B cell (primary cell): ENCODE measurements around the gene ACSBG1.

Source experiments
- CTCF ChIP-seq: fragments of 200-600 bp; IDR thresholded peaks from one replicate; pipeline ENCODE4 v1.8.0; 2022; ENCODE audit warnings: antibody characterized with exemption, mild to moderate bottlenecking
- EZH2 ChIP-seq: IDR thresholded peaks from 2 replicates; pipeline ENCODE4 v1.6.1; 2012; ENCODE audit warnings: borderline replicate concordance, low read depth, mild to moderate bottlenecking, moderate library complexity, low read length; ENCODE audit not compliant: insufficient read depth, poor library complexity, severe bottlenecking

GRCh38 chr15:78179906-78180305 is 54.5 kb downstream of the ACSBG1 start:
- TF ChIP-seq EZH2 (no peak), CTCF (no peak)
